Upper lobe of right lung (tissue), 1 donor: ENCODE measurements around the gene ASTN2. TPM values are rescaled to one million over a fixed set of nuclear protein-coding genes. Genes with fewer than 3 reads are reported as not detected.

Experiments
- ATAC-seq: fragments of 200-7000 bp; cut with Tn5 transposase; one replicate; pipeline ENCODE4 v1.9.1; 2020; ENCODE audit warnings: mild to moderate bottlenecking, moderate library complexity
- DNase-seq: peaks from one replicate; pipeline ENCODE4 v3.0.0-alpha.2; 2020
- H3K27ac ChIP-seq: fragments of 200-600 bp; one replicate; pipeline ENCODE4 v1.8.0; 2022
- H3K27me3 ChIP-seq: fragments of 200-600 bp; one replicate; pipeline ENCODE4 v1.8.0; 2022; ENCODE audit warnings: mild to moderate bottlenecking
- H3K36me3 ChIP-seq: fragments of 200-600 bp; one replicate; pipeline ENCODE4 v1.8.0; 2022
- H3K4me1 ChIP-seq: fragments of 200-600 bp; one replicate; pipeline ENCODE4 v1.8.0; 2022
- H3K4me3 ChIP-seq: fragments of 200-600 bp; one replicate; pipeline ENCODE4 v1.8.0; 2022; ENCODE audit warnings: mild to moderate bottlenecking
- H3K9me3 ChIP-seq: fragments of 200-600 bp; one replicate; pipeline ENCODE4 v1.8.0; 2022
- intact Hi-C: fragments of 100-400 bp; cut with DNase I; formaldehyde crosslinking; loops from one replicate; pipeline ENCODE4 v1.11.0; 2022
- total RNA-seq: library from RNA; stranded (reverse); fragmentation: NEBNext Ultra II Directional; extraction: Animal tissue kit (Norgen Biotek cat#: 25700); gene quantifications from one replicate; pipeline ENCODE4 v1.2.1, GENCODE V29; 2021
- TF ChIP-seq, protein P1 (sequence below): fragments of 200-600 bp; IDR thresholded peaks from one replicate; pipeline ENCODE4 v1.8.0; 2022; ENCODE audit warnings: antibody characterized with exemption
- donor health status: DM: no; HTN: yes; CAD: no; lungs with severe emphysema.

ASTN2 gene
- total RNA-seq, 1 donor from 2014 or later = 3.8 TPM

DNA sequence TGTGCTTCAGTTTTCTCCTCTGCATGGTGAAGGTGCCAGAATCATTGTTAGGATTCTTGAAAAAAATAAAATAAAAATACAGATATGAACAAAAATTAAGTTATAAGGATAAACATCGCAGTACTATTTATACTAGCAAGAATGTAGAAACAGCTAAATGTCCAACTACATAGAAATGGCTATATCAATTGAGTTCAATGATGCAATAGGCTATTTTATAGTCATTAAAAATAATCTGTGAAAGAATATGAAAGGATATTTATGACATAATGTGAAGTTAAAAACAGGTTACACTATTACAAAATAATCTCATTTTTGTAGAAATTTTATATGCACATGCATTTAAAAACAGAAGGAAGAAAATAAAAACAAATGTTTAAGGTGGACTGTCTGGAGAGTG, 926.5 kb downstream of the ASTN2 start:
- TF ChIP-seq, protein P1, sequence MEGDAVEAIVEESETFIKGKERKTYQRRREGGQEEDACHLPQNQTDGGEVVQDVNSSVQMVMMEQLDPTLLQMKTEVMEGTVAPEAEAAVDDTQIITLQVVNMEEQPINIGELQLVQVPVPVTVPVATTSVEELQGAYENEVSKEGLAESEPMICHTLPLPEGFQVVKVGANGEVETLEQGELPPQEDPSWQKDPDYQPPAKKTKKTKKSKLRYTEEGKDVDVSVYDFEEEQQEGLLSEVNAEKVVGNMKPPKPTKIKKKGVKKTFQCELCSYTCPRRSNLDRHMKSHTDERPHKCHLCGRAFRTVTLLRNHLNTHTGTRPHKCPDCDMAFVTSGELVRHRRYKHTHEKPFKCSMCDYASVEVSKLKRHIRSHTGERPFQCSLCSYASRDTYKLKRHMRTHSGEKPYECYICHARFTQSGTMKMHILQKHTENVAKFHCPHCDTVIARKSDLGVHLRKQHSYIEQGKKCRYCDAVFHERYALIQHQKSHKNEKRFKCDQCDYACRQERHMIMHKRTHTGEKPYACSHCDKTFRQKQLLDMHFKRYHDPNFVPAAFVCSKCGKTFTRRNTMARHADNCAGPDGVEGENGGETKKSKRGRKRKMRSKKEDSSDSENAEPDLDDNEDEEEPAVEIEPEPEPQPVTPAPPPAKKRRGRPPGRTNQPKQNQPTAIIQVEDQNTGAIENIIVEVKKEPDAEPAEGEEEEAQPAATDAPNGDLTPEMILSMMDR = no peak
- no peak for DNase-seq

DNA sequence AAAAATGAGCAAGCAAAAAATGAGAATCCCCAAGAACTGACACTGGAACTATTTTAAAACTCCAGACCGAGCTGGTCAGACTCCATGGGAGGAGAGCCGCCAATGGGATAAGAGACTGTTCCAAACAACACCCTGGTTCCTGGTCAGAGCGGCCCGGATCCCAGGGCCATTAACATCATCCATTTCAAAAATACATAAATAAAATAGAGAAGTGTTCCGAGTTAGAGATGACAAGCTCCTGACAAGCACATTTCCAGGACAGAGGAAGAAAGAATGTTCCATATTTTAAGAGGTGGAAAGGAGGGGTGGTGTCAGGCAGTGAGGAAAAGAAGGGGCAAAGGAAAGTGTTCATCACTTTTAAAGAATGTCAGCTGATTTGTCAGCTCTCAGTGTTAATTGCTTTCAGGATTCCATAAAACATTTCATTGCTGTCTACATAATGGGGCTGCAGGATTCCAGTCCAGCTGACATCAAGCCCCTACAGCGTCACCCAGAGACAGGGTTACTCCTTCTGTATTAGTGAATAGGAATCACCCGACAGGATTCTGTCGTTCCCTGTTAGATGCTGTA, 930.3 kb downstream of the ASTN2 start:
- DNase-seq = no peak
- Histone ChIP-seq H3K27me3 (no peaks in the 10 kb centered on the region), H3K9me3 (no peaks in the 10 kb centered on the region), H3K36me3 (no peaks in the 10 kb centered on the region), H3K27ac (no peak overlapping the region), H3K4me3 (no peak overlapping the region), H3K4me1 (peaks cover 5% of the 10 kb centered on the region)
- intact Hi-C loops = no loop called here
- no peak for ATAC-seq
- TF ChIP-seq, protein P1 = no peak

More for the DNA sequence above, 926.5 kb downstream of the ASTN2 start:
- no peak overlapping the region for H3K4me3 ChIP-seq
- no peak overlapping the region for H3K27ac ChIP-seq
- no peaks in the 10 kb centered on the region for H3K27me3 ChIP-seq
- no peaks in the 10 kb centered on the region for H3K36me3 ChIP-seq
- H3K4me1 ChIP-seq = no peaks in the 10 kb centered on the region
- intact Hi-C loops = no loop called here
- no peak for ATAC-seq
- no peaks in the 10 kb centered on the region for H3K9me3 ChIP-seq

DNA sequence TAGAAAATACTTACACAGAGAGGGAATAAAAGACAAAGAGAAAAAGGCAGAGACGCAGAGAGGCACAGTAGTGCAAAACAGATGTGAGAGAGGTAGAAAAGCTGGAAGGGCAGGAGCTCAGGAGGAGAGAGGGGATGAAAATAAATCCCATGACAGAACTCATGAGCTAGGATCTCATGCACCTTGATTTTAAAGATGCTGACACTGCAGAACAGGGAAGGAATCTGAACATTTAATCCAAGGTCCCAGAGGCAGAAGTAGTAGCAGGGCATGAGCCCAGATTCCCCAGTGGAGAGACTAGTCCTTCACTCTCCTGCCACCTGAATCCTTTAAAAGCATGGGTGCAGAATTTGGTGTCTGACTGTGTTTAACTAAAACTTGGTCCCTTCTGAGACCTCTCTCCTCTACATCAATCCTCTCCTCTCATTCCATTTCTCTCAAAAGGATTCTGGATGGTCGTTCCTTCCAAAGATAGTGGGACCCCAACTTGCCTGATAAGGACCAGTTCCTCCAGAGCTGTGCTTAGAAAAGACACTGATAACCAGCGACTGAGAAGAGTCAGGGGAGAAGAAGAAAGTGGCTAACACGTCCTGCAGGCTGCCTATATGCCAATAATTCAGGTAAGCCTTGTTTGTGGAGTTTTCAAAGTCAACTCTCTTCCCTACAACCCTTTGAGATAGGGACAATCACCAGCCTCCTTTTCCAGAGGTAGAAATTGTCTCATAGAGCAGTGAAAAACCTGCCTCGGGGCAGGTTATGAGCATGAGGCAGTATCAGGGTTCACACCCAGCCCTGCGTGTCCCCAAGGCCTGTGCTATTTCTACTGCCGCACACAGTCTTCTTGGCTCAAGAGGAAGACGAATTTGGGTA, 931.0 kb downstream of the ASTN2 start:
- Histone ChIP-seq H3K4me3 (no peak overlapping the region), H3K36me3 (no peaks in the 10 kb centered on the region), H3K4me1 (peaks cover 5% of the 10 kb centered on the region), H3K27ac (no peak overlapping the region), H3K27me3 (no peaks in the 10 kb centered on the region), H3K9me3 (no peaks in the 10 kb centered on the region)
- ATAC-seq (no peak), DNase-seq (no peak)
- intact Hi-C loops = no loop called here
- TF ChIP-seq, protein P1 = no peak

DNA sequence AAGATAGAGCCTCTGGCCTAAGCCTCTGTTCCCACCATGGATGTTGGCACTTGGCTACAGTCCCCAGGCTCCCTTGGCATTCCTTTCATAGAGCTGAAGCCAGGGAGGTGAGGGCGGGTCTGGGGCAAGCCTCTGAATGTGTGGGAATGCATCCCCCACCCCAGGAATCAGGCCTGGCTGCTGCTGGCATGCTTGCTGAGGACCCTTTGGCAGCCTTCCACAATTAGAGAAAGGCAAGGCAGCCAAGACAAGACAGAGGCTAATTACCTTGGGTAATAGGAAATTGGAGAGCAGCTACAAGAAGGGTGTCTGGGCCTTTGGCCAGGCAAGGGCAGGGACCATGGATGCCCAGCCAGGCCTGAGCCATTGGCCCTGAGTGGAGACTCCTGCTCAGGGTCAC, 932.1 kb downstream of the ASTN2 start:
- no peak for DNase-seq
- Histone ChIP-seq H3K27ac (no peak overlapping the region), H3K9me3 (no peaks in the 10 kb centered on the region), H3K4me3 (no peak overlapping the region), H3K4me1 (peaks cover 5% of the 10 kb centered on the region), H3K27me3 (no peaks in the 10 kb centered on the region), H3K36me3 (no peaks in the 10 kb centered on the region)
- peak; percentile 10 for ATAC-seq
- TF ChIP-seq, protein P1 = no peak
- intact Hi-C loops = no loop called here

DNA sequence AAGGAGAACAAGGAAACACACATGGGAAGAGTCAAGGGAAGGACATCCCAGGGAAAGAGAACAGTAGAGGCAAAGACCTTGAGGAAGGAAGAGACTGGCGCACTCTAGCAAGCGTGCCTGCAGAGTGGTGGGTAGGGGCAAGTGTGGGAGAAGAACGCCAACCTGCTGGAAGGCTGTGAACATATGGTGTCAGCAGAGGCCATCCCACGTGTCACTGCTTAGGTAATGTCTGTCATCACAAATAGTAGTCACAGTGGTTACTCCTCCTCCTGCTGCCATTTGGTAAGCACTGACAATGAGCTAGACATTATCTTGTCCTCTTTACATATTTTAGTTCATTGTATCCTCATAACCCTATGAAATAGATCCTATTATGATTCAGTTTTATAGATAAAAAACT, 934.2 kb downstream of the ASTN2 start:
- H3K36me3 ChIP-seq = no peaks in the 10 kb centered on the region
- intact Hi-C loops = no loop called here
- H3K4me1 ChIP-seq = peaks cover 5% of the 10 kb centered on the region
- no peak overlapping the region for H3K4me3 ChIP-seq
- TF ChIP-seq, protein P1 = no peak
- ATAC-seq = no peak
- no peak for DNase-seq
- H3K27ac ChIP-seq = no peak overlapping the region
- H3K27me3 ChIP-seq = no peaks in the 10 kb centered on the region
- no peaks in the 10 kb centered on the region for H3K9me3 ChIP-seq
